GM18507 (cell line): ENCODE results near the gene SMURF1.
"Not testable (repeated sequence)": the region's sequence is repeated elsewhere in the genome, so short reads cannot be mapped to it uniquely, and the experiment has no call there.

ENCODE experiments used
- DNase-seq: peaks from one replicate; pipeline ENCODE4 v3.0.0; 2011; ENCODE audit warnings: low read depth; ENCODE audit not compliant: insufficient read length; ENCODE audit errors: extremely low spot score
- FAIRE-seq: peaks from 2 replicates; lab custom pipeline; 2011; peaks lifted over from hg19 to GRCh38; lab: Jason Lieb, UNC

Gene SMURF1

GRCh38 chr7:99102361-99102760, 41.5 kb downstream of the SMURF1 start:
- no peak for DNase-seq
- FAIRE-seq, result no peak

GRCh38 chr7:99101516-99101915, 42.4 kb downstream of the SMURF1 start:
- not testable (repeated sequence) for FAIRE-seq, DNase-seq

- FAIRE-seq (no peak), DNase-seq (no peak)
These were observed 44.3 kb downstream of the SMURF1 start for GRCh38 chr7:99099499-99100077.

GRCh38 chr7:99098824-99099498, 44.9 kb downstream of the SMURF1 start:
- no peak for FAIRE-seq
- no peak for DNase-seq

- no peak for DNase-seq
- no peak for FAIRE-seq
These were observed 45.6 kb downstream of the SMURF1 start for GRCh38 chr7:99098286-99098823.

GRCh38 chr7:99097730-99098129, 46.2 kb downstream of the SMURF1 start:
- FAIRE-seq (no peak), DNase-seq (no peak)

GRCh38 chr7:99096124-99096887, 47.6 kb downstream of the SMURF1 start:
- DNase-seq, result no peak
- FAIRE-seq, result no peak

- FAIRE-seq (no peak), DNase-seq (no peak)
These were observed 48.2 kb downstream of the SMURF1 start for GRCh38 chr7:99095698-99096097.

- FAIRE-seq (no peak), DNase-seq (no peak)
These were observed 49.5 kb downstream of the SMURF1 start for GRCh38 chr7:99094401-99094800.

GRCh38 chr7:99092064-99092720, 51.7 kb downstream of the SMURF1 start:
- no peak for FAIRE-seq
- DNase-seq, result no peak

GRCh38 chr7:99090771-99091542, 53.0 kb downstream of the SMURF1 start:
- FAIRE-seq, result no peak
- no peak for DNase-seq

GRCh38 chr7:99089914-99090629, 53.8 kb downstream of the SMURF1 start:
- DNase-seq (no peak), FAIRE-seq (no peak)

GRCh38 chr7:99086944-99087343, 57.0 kb downstream of the SMURF1 start:
- FAIRE-seq (no peak), DNase-seq (no peak)

- DNase-seq (no peak), FAIRE-seq (no peak)
These were observed 57.4 kb downstream of the SMURF1 start for GRCh38 chr7:99086532-99086931.

GRCh38 chr7:99083733-99084132, 60.2 kb downstream of the SMURF1 start:
- no peak for DNase-seq
- no peak for FAIRE-seq

- DNase-seq, result no peak
- no peak for FAIRE-seq
These were observed 60.7 kb downstream of the SMURF1 start for GRCh38 chr7:99083068-99083651.

GRCh38 chr7:99080679-99081078, 63.2 kb downstream of the SMURF1 start:
- DNase-seq, result no peak
- no peak for FAIRE-seq

GRCh38 chr7:99079104-99079503, 64.8 kb downstream of the SMURF1 start:
- FAIRE-seq (no peak), DNase-seq (peak; percentile 2)
